ENCODE data around the gene LYST.
A peak's percentile ranks its signal among the peaks of the same experiment; 100 is the strongest.

Gene LYST

DNA sequence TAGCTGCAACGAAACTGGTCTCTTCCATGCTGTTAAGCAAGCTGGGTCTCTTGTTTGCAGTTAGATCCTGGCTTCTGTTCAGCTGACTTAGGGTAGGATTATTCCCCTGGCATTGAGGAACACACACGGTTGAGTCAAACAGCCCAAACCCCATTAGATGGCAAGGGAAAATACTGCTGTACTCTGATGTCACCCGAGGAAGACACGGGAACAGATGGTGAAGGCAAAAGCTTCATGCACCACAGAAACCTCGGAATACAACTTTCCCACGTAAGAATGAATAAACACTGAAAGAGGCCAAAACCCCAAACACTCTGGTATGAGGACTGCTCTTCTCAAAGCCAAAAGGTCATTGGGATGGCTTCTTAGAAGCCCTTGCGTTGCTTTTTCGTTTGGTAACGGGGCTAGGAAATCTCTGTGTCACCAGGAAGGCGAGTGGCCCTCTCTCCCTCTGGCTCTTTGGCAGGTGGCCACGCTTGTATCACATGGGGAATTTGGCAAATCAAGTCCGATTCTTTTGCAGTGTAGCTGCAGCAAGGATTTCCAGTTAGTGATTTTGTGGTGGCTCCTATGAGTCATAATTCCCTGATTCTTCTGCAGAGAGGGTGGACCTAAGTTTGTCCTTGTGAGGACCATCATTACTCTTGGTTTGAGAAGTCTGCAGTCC lies 16.7 kb upstream of the LYST start:
- DNase-seq: no peak

- no peak for DNase-seq
Measured at GRCh38 chr1:235882816-235883215, 16.1 kb upstream of the LYST start.

DNA sequence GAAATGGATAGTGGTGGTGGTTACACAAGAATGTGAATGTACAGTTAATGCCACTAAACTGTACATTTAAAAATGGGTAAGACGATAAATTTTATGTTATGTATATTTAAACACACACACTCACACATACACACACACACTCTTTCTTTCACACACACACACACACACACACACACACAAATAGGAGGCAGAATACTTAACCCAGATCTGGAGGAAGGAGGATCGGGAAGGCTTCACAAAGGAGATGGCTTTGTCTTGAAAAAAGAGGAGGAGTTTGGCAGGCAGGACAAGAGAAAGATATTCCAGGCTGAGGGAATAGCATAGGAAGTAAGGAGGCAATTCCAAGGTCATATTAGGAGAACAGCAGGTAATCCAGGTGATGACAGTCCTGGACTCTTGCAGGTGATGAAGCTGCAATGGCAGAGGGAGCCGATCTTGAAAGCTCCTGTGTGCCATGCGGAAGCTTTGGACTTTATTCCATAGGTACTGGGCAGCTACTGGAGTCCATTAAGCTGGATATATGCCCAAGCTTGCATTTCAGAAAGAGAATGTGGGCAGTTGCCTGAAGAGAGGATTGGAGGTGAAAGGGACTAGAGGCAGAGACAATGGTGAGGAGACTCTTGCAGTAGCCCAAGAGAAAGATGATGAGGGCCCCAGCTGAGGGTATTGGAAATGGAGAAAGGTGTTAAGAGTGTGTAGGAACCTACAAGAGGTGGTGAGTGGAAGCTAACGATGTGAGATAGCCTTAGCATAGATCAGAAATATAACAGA lies 15.4 kb upstream of the LYST start:
- no peak for DNase-seq

GRCh38 chr1:235878082-235878811 lies 11.5 kb upstream of the LYST start:
- no peak for DNase-seq

DNA sequence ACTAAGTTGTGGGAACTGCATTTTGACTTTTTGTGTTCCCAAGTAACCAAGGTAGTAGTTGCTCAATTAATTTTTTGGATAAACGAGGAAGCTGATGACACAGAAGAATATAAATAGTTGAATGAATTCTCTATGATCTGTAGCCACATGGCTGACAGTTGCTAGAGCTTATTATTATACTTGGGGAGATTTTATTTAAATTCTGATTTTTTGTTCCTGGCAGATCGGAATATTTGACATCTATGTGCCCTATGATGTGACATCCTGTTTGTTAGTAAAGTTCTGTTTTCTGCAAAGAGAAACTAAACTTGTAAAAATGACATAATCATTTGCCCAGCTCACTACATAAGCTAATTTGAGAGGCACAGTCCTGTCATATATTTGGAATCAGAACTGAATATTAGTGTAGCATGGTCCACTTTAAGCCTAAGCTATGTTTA lies 9.7 kb upstream of the LYST start:
- DNase-seq: no peak

- DNase-seq: no peak
Measured at GRCh38 chr1:235875036-235875597, 8.4 kb upstream of the LYST start.

DNA sequence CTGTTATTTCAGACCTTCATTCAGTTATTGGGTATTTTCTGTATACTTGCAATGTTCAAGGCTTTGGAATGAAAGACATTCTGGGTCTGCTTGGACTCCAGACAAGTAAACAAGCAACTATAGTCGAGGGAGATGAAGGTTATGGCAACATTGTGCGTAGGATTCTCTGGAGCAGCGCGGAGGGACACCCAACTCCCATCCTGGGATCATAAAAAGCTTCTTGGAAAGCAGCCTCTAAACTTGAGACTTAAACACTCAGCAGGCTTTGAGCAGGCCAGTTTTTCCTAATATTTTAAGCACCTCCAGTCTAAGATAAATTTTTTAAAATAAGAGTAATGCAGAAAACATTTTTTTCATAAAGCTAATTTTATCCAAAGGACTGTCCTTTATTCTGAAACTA lies 7.6 kb upstream of the LYST start:
- DNase-seq: no peak

DNA sequence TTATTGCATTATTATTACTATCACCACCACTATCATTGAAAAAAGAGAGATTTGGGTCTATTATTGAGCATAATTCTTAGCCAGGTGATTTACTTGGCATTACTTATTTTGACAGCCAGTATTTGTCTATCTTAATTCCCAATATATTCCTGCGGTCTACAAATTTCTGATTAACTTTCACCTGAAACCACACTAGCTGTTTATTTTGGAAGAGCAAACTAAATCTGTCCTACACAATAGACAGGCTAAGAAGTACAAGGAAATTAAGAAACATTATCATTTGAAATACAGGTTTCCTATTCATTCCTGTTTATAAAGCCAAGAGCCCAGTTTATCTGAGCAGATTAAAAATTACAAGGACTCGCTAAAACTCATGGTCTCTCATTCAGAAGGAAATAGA lies 6.9 kb upstream of the LYST start:
- no peak for DNase-seq

- DNase-seq: no peak
Measured at GRCh38 chr1:235873045-235873444, 6.3 kb upstream of the LYST start.

GRCh38 chr1:235872270-235872669 lies 5.6 kb upstream of the LYST start:
- DNase-seq: no peak

GRCh38 chr1:235867903-235868469 lies 1.3 kb upstream of the LYST start:
- DNase-seq: no peak

DNA sequence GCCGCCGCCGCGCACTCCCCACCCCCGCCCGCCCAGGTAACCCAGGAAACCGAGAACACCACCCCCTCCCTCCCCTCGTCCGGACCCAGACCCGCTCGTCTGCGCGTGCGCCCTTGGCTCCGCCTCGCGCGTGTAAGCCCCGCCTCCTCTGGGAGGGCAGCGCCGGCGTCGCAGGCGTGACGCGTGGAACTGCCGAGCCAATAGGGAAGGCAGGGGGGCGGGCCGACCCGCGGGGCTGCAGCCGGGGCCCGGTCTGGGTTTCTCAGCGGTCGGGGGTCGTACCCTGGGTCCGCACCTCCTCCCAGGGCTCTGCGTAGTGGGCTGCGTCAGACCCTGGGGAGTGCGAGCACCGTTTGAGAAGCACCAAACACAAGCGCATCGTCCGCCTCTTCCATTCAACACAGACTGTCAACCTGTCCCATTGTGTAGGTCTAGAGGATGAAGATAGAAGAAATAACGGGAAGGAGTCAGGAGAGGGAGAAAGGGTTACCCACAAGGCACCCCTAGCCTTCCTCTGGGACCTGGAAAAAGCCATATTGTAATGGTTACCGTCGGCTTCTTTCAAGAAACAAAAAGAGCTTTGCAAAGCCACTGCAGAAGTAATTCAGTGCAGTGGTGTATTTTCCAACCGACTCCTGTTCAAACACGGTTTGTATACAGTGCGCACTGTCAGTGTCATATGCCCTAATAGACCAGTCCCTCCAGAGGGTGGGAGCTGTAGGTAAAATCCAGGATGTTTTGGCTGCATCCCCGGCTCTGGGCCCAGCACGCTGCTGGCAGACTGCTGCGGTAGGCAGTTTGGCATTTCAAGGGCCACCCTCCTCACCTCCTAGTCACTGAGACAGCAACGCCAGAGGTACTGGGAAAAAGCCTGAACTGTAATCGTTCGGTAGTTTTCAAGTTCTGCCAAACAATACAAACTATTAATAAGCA lies 473 bp upstream of the LYST start:
- peak; percentile 99 for DNase-seq

GRCh38 chr1:235865565-235866204 lies 1.0 kb downstream of the LYST start:
- no peak for DNase-seq

- no peak for DNase-seq
Measured at GRCh38 chr1:235864931-235865525, 1.7 kb downstream of the LYST start.

DNA sequence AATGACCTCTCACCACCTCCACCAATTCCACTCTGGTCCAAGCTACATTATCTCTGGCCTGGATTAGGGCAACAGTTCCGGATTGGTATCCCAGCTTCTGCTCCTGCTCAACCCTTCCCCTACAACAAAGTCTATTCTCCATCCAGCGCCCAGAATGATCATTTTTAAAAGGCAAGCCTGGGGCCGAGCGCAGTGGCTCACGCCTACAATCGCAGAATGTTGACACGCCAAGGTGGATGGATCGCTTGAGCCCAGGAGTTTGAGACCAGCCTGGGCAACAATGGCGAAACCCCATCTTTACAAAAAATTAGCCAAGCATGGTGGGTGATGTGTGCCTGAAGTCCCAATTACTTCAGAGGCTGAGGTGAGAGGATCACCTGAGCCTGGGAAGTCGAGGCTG lies 2.2 kb downstream of the LYST start:
- DNase-seq: no peak

DNA sequence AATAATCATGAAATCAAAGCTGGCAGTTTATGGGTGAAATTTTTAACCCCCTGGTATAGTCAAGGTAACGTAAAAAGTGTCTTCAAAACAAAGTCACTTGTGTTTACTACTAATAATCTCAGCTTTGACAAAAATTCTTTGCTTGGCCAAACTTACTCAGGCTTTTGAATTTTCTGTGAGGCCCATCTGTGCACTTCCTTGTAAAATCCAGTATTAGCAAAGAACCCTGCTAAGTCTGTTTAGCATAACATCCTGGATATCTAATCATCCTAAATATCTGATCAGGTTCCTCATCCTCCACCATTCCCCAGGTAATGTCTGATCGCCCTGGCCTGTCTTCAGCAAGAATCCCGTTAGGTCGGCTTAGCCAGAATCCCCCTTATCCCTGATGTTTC lies 3.0 kb downstream of the LYST start:
- DNase-seq: no peak

DNA sequence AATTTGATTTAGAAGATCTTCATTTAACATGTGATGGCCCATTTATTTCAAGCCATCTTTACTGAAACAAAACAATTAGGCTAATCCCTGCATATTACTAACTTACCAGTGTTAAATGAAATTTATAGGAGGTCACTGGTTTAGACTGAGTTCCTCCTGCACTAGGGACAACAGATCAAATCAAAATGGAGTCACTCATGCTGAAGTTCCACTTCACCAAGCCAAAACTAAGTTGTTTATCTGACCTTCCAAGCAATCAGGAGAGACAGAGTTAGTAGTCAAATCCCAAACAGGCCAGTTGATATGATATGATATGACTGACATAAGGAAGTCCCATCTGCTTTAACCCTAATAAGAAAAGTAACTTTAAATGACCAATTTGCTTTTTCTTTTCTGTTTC lies 4.8 kb downstream of the LYST start:
- no peak for DNase-seq

- DNase-seq: no peak
Measured at GRCh38 chr1:235860829-235861228, 5.9 kb downstream of the LYST start.

- no peak for DNase-seq
Measured at GRCh38 chr1:235859789-235860188, 6.9 kb downstream of the LYST start.

GRCh38 chr1:235858766-235859165 lies 7.9 kb downstream of the LYST start:
- no peak for DNase-seq

- no peak for DNase-seq
Measured at GRCh38 chr1:235857756-235858155, 8.9 kb downstream of the LYST start.

Measured in activated gamma-delta T cell (primary cell).